NCI-H460 (cell line): ENCODE data around the gene IL22RA2. TPM values are rescaled to one million over a fixed set of nuclear protein-coding genes. Genes with fewer than 3 reads are reported as not detected.
"Not testable (repeated sequence)": the region's sequence is repeated elsewhere in the genome, so short reads cannot be mapped to it uniquely, and the experiment has no call there.

Source experiments
- DNase-seq: peaks from one replicate; pipeline ENCODE4 v3.0.0-alpha.2; 2016; ENCODE audit warnings: low read depth; ENCODE audit errors: extremely low read depth
- total RNA-seq: library from RNA; depleted of rRNA; stranded (reverse); fragments of >200 nt; shearing (Covaris generic); gene quantifications from 2 replicates; pipeline ENCODE4 v1.2.3, GENCODE V29; 2014

IL22RA2 gene
- total RNA-seq, 1 experiment from 2014 or later: not detected

DNA sequence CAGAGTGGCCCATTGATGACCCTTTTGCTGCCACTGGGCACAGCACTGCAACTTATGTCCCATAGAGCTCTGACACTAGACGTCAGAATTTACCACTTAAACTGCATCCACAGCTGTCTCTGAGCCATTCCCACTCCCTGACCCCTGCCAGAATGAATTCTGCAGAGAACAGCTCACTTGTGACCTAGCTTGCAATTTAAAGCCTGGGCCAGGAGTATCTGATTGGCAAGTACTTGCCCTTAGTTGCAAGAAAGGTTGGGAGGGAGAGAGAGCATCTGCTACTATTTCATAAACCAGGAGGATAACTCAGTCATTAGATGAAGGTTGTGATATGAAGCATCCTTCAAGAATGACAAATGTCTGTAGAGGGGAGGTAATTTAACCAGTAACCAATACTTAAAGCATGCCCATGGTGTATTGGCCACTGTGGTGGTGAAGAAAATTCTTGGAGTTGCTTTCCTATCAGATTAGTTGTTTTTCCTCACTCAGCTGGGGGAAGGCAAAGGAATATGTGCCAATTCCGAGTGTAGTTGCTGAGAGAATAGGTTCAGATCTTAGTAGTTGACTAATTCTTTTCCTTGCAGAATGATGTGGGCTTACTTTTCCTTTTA, 46.5 kb downstream of the IL22RA2 start:
- DNase-seq: no peak

GRCh38 chr6:137123078-137123477, 50.4 kb downstream of the IL22RA2 start:
- DNase-seq: no peak

- no peak for DNase-seq
Observed at GRCh38 chr6:137122612-137123011, 50.8 kb downstream of the IL22RA2 start.

DNA sequence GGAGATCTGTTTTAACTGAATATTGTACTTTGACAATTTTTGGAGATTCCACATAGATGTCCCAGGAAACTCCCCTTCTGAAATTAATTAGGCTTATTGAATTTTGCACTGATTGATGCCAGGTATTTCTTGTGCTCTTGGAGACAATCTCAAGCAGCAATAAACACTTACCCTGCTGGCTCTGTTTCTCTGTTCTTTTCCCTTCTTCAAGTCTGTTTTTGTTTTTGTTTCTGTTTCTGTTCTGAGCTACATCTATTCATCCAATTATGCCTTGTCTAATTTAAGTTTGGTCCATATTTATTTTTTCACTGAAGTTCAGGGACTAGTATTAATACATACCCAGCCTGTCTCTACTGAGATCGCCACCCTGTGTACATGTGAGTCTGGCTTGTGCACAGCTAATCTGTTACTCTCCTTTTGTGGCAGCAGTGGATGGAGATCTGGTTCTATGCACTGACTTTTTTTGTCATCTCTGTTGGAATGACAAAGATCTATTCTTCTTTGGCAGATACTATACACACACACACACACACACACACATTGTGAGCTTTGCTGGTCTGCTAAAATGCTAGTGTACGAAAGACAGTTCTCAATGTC, 51.9 kb downstream of the IL22RA2 start:
- no peak for DNase-seq

- DNase-seq: no peak
Observed at GRCh38 chr6:137120748-137121147, 52.7 kb downstream of the IL22RA2 start.

GRCh38 chr6:137119196-137120104, 54.0 kb downstream of the IL22RA2 start:
- DNase-seq: no peak

GRCh38 chr6:137117581-137117980, 55.9 kb downstream of the IL22RA2 start:
- no peak for DNase-seq

- no peak for DNase-seq
Observed at GRCh38 chr6:137116807-137117206, 56.6 kb downstream of the IL22RA2 start.

- no peak for DNase-seq
Observed at GRCh38 chr6:137115658-137116057, 57.8 kb downstream of the IL22RA2 start.

DNA sequence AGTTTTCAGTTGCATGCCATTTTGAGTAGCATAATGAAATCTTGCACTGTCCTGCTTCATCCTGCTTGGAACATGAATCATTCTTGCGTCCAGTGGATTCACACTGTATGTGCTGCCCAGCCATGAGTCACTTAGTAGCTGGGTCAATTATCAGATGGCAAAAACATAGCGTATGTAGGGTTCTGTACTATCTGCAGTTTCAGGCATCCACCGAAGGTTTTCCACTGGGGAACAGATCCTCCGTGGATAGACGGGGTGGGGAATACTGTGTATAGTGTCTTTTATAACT, 61.4 kb downstream of the IL22RA2 start:
- no peak for DNase-seq

GRCh38 chr6:137111296-137112066, 62.0 kb downstream of the IL22RA2 start:
- DNase-seq: no peak

DNA sequence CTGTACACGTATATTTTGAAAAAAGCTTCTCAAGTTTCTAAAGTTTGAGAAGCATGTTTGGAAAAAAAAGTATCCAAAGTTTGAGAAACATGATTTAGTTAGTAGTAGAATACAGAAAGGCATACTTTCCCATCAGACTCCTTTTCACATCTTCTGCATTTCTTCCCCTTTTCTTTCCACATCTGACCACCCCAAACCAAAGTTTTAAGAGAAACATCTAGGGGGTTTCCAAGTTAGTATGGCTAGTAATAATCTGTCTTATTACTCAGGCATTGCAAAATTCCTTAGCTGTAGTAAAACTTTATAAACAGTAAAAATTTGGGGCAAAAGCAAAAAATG, 65.7 kb downstream of the IL22RA2 start:
- no peak for DNase-seq

DNA sequence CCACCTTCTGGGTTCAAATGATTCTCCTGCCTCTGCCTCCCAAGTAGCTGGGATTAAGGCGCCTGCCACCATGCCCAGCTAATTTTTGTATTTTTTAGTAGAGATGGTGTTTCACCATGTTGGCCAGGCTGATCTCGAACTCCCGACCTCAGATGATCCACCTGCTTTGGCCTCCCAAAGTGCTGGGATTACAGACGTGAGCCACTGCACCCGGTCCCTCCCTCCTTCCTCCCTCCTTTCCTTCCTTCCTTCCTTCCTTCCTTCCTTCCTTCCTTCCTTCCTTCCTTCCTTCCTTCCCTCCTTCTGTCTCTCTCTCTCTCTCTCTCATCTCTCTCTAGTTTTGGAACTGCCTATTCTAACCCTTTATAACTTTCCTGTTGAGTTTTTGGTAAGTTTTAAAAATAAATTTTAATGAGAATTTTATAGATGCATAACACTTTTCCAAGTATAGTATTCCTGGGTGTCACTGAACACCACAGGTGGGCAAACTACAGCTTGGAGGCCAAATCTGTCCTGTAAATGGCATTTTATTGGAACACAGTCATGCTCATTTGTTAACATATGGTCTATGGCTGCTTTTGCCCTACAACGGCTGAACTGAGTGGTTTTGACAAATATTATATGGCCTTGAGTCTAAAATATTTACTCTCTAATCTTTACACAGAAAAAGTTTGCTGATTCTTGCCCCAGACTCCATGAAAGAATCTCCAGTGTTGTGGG, 66.2 kb downstream of the IL22RA2 start:
- not testable (repeated sequence) for DNase-seq

DNA sequence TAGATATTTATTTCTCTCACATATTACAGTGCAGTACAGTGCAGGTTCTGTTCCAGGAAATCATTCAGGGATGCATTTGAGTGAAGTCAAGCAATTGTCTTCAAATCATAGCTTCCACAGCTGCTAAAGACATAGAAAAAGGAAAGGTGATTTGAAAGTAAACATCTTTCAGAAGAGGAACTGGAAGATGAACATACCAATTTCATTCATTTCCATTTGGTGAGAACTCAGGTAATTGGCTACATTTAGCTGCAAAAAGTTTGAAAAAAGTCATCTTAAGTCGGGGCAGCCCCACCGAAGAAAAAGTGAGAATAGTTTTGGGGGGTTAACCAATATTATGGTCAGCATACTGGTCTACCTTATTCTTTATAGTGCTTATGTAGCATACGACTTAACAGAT, 67.3 kb downstream of the IL22RA2 start:
- DNase-seq: no peak

- DNase-seq: no peak
Observed at GRCh38 chr6:137105375-137105774, 68.1 kb downstream of the IL22RA2 start.

DNA sequence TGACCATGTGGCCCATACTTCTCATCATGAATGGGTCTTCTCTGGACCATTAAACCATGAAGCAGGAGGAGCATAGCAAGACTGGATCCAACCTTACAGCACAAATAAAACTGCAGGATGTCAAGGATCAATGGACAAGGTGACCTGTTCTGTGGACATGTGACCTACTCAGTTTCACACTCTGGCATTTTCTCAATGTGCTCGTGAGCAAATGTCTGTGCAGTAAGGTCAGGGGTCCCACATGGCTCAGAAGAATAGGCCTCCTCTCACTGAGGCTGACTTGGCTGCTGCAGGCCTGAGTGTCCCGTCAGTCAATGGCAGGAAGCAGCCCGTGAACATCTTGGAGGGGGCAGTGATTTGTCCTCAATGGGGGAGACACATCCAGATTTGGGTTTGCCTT, 68.5 kb downstream of the IL22RA2 start:
- DNase-seq: no peak

DNA sequence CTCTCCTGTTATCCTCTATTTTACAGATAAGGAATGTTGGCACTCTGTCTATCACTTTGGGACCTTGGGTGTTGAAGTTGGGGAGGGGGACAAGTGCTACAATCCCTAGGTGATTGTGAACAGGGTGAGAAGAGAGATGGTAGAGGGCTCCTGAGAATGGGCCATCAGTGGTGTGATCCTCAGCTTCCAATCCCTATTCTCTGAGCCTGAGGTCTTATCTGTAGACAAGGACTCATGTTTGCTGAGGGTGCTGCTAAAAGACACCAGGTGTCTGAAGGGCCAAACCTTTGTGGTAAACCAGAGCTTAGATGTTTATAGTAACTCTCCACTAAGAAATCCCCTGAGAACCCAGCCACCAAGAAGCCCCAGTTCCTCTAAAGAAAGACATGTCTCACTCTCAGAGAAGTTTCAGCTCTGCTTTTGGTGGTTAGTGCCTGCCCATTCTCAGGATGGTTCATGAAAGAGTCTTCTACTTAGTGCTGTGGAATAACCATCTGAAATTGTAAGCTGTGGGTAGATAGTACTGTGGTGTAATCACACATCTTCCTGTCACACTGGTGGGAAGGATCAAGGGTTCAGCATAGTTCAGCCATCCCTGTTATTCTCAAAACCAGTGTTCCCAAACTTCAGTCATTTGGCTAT, 70.5 kb downstream of the IL22RA2 start:
- no peak for DNase-seq

- DNase-seq: no peak
Observed at GRCh38 chr6:137102050-137102848, 71.2 kb downstream of the IL22RA2 start.

- no peak for DNase-seq
Observed at GRCh38 chr6:137099689-137100403, 73.6 kb downstream of the IL22RA2 start.
